Activated CD4-positive, alpha-beta T cell treated with anti-CD3 and anti-CD28 coated beads for 36 hours (primary cell): Measurements from ENCODE around the gene SYTL1. TPM values are rescaled to one million over a fixed set of nuclear protein-coding genes. Genes with fewer than 3 reads are reported as not detected.
A peak's percentile ranks its signal among the peaks of the same experiment; 100 is the strongest.

Source experiments
- ATAC-seq: fragments of 200-7000 bp; cut with Tn5 transposase; one replicate; pipeline ENCODE4 v1.10.0; 2021; ENCODE audit warnings: mild to moderate bottlenecking, moderate library complexity
- CTCF ChIA-PET: fragments of 350-600 bp; sonication (Branson Sonifier 250); formaldehyde crosslinking; loops from one replicate; lab custom pipeline; 2021; ENCODE audit warnings: antibody characterized with exemption; lab: Charles Lee
- POLR2A ChIA-PET: fragments of 350-600 bp; sonication (Branson Sonifier 250); formaldehyde crosslinking; loops from one replicate; lab custom pipeline; 2021; ENCODE audit warnings: antibody characterized with exemption, inconsistent platforms; lab: Charles Lee
- DNase-seq: peaks from one replicate; pipeline ENCODE4 v3.0.0-alpha.2; 2020
- H3K27ac Mint-ChIP-seq: one replicate; pipeline ENCODE4 v1.8.0; 2021; ENCODE audit warnings: mixed read lengths
- H3K27me3 Mint-ChIP-seq: one replicate; pipeline ENCODE4 v1.8.0; 2021; ENCODE audit warnings: mixed read lengths
- H3K36me3 Mint-ChIP-seq: one replicate; pipeline ENCODE4 v1.8.0; 2021; ENCODE audit warnings: low read depth, mixed read lengths
- H3K4me1 Mint-ChIP-seq: one replicate; pipeline ENCODE4 v1.8.0; 2021; ENCODE audit warnings: mixed read lengths
- H3K4me3 Mint-ChIP-seq: one replicate; pipeline ENCODE4 v1.8.0; 2021; ENCODE audit warnings: mild to moderate bottlenecking, moderate library complexity, mixed read lengths
- H3K9me3 Mint-ChIP-seq: one replicate; pipeline ENCODE4 v1.8.0; 2021; ENCODE audit warnings: low read depth, mixed read lengths
- intact Hi-C, 2 experiments: fragments of 100-400 bp; cut with DNase I in 1 of 2; cut with micrococcal nuclease in 1 of 2; formaldehyde crosslinking; loops; one replicate each; pipeline versions ENCODE4 v1.14.2 to v1.15.1; 2022 to 2024; cut with DNase I, micrococcal nuclease
- total RNA-seq, 2 experiments: library from RNA; stranded (reverse); gene quantifications; one replicate each; pipeline ENCODE4 v1.2.3, GENCODE V29; 2021

SYTL1 gene
- total RNA-seq, 2 experiments from 2014 or later: 21.4 to 26.1 TPM

DNA sequence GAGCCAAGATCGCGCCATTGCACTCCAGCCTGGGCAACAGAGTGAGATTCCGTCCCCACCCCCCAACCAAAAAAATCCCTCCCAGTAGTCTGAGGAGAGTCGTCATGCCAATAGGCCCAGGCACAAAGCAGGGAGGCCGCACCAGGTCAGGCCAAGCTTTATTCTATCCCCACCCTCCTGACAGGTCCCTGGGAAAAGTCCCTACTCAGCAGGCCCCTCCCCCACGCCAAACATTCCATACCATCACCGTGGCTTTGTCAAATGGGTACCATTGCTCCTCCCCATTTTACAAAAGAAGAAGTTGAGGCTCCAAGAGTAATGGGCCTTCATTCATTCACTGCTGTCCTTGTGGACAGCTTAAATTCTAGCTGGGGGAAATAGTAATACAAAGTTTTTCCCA is 55.9 kb downstream of the SYTL1 start:
- H3K9me3 Mint-ChIP-seq: no peaks in the 10 kb centered on the region
- ATAC-seq (no peak), DNase-seq (no peak)
- no peaks in the 10 kb centered on the region for H3K36me3 Mint-ChIP-seq
- H3K4me1 Mint-ChIP-seq: peaks cover 4% of the 10 kb centered on the region
- CTCF ChIA-PET: interaction anchor here (0.5 to 7.2 kb wide), 14 partner anchors 10 to 429 kb away, joined by 3 to 192 read pairs (median 4); no protein-coding TSS in a partner anchor
- H3K27me3 Mint-ChIP-seq: no peaks in the 10 kb centered on the region
- POLR2A ChIA-PET: no interaction called here
- H3K4me3 Mint-ChIP-seq: no peak overlapping the region
- no peak overlapping the region for H3K27ac Mint-ChIP-seq
- intact Hi-C loops: no loop called here

DNA sequence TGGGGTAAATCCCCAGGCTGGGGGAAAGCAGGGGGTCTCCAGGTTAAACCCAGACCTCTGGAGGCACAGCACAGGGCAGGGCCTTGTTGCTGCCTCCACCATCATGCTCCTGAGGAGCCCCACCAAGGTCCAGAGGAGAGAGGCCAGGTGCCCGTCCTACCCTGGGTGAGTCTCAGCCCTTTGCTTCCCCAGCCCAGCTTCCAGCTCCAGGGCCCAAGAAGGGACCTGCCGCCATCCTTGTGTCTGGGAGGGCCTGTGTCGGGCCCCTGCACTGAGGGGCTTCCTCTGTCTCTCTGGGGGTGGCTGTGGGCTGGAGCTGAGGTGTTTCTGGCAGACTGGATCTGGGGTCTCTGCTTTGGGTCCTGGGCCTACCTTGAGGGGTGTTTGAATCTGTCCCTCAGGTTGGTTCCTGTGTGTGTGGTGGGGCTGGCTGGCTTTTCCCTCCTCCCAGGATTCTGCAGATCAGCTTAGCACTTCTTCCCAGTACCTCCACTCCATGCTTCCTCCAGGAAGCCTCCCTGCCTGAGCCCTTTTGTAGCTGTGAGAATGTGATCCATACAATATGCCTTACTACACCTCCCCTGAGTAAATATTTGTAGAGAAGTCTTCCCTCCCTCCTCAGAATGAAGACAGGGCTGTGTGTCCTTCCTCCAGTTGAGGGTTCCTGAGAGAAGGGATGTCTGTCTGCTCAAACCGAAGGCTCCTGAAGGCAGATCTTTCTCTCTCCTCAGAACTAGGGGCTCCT is 56.8 kb downstream of the SYTL1 start:
- peaks cover 11% of the 10 kb centered on the region for H3K4me1 Mint-ChIP-seq
- intact Hi-C loops: no loop called here
- ChIA-PET POLR2A (no interaction called here), CTCF (interaction anchor here (0.6 to 7.2 kb wide), 7 partner anchors 11 to 430 kb away, joined by 3 to 192 read pairs (median 5); no protein-coding TSS in a partner anchor)
- H3K27me3 Mint-ChIP-seq: no peaks in the 10 kb centered on the region
- ATAC-seq: no peak
- H3K36me3 Mint-ChIP-seq: no peaks in the 10 kb centered on the region
- DNase-seq: no peak
- H3K9me3 Mint-ChIP-seq: no peaks in the 10 kb centered on the region
- H3K27ac Mint-ChIP-seq: peak overlapping the region; percentile 15
- H3K4me3 Mint-ChIP-seq: no peak overlapping the region

DNA sequence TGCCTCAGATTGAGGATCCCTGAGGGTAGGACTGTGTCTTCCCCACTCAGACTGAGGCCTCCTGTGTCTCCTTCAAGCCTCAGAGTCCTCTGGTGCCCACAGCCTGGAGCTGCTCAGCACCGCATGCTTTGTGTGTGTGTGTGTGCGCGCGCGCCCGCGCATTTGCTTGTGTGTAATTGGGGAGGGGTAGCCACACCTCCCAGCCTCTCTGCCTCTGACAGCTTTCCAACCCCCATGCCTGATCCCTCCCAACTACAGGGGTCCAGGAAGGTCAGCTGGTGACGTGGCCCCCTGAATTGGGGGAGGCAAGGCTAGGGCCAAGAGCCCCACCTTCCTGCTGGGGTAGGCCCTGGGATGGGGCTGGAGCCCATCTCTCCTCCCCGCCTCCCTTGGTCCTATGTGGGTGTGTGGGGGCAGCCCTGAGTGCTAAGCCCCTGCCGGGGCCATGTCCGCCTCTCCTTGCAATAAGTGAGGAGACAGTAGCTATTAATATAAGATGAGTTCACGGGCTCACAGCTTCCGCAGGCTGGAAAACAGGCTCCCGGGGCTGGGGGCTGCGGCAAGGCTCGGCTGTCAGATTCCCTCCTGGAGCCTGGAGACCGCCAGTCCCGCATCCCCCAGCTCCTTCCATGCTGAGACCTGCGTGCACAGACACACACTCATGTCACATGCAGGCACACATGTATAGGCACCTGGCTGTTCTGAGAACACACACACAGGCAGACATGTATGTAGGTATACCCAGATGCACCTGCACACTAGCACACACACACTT is 57.6 kb downstream of the SYTL1 start:
- Mint-ChIP-seq H3K27ac (no peak overlapping the region), H3K36me3 (no peaks in the 10 kb centered on the region), H3K27me3 (no peaks in the 10 kb centered on the region), H3K9me3 (no peaks in the 10 kb centered on the region), H3K4me3 (no peak overlapping the region), H3K4me1 (peaks cover 17% of the 10 kb centered on the region)
- no peak for DNase-seq
- POLR2A ChIA-PET: no interaction called here
- ATAC-seq: no peak
- intact Hi-C loops: no loop called here
- CTCF ChIA-PET: interaction anchor here (0.6 to 7.2 kb wide), 8 partner anchors 31 to 268 kb away, joined by 3 to 192 read pairs (median 3); partner anchors contain the start of gene WASF2

DNA sequence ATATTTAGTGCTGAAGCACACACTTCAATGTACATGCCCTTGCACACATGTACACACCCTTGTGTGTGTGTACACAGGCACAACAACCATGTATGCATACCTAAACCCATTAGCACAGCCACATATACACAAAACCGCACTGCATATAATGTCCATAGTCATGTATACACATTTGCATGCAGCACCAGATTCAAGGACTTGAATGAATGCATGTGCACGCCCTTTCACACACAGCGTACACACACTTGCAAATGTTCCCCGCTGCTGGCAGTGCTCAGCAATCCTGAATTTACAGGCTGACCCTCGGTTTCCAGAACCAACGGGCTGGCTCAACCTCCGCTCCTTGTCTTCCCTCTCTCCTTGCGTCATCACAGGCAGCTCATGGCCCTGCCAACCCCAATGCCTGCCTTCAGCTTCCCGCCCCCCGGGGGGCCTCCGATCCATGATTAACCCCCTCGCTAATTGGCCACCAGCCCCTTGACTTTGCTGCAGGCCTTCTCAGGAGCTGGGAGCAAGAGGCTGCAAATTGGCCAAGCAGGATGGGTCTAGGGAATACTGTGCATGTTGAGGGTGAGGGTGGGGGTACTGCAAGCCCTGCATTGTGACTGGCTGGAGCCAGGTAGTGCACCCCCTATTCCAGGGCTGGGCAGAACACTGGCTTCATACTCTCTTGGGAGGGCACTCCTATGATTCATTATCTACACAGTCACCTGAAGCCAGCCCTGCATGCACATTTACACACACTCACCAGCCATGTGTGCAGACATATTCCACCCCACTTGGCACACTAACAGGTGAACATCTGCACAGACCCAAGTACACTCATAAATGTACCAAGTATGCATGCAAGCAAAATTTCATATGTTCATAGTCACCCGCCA is 58.5 kb downstream of the SYTL1 start:
- ATAC-seq (no peak), DNase-seq (no peak)
- no peaks in the 10 kb centered on the region for H3K36me3 Mint-ChIP-seq
- no peaks in the 10 kb centered on the region for H3K9me3 Mint-ChIP-seq
- H3K27me3 Mint-ChIP-seq: no peaks in the 10 kb centered on the region
- intact Hi-C loops: no loop called here
- ChIA-PET CTCF (interaction anchor here (1.2 to 2.1 kb wide), 4 partner anchors 10 to 269 kb away, joined by 3 to 7 read pairs (median 4); no protein-coding TSS in a partner anchor), POLR2A (interaction anchor here (0.6 kb wide), 1 partner anchor 112 kb away, joined by 3 read pairs; no protein-coding TSS in a partner anchor)
- peaks cover 15% of the 10 kb centered on the region for H3K4me1 Mint-ChIP-seq
- no peak overlapping the region for H3K4me3 Mint-ChIP-seq
- H3K27ac Mint-ChIP-seq: no peak overlapping the region

DNA sequence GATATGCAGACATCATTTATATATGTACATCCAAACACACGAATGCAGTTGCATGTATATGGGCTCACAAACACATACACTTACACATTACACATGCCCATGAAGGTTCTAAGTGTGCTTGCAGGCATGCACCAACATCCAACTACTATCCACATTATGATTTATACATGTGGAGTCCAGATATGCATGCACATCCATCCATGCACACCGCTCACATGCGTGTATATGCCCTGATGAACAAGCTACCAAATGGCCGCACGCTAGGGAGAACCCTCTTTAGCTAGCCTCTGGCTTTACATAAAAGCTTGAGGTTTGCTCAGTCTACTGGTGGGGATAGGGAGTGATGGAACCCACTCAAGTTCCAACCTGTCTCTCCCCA is 59.1 kb downstream of the SYTL1 start:
- Mint-ChIP-seq H3K4me3 (no peak overlapping the region), H3K27ac (no peak overlapping the region), H3K9me3 (no peaks in the 10 kb centered on the region), H3K36me3 (no peaks in the 10 kb centered on the region), H3K4me1 (peaks cover 15% of the 10 kb centered on the region), H3K27me3 (no peaks in the 10 kb centered on the region)
- no peak for ATAC-seq
- no peak for DNase-seq
- intact Hi-C loops: no loop called here
- CTCF ChIA-PET: interaction anchor here (0.8 to 2.1 kb wide), 6 partner anchors 10 to 268 kb away, joined by 3 to 7 read pairs (median 4); no protein-coding TSS in a partner anchor
- POLR2A ChIA-PET: interaction anchor here (0.6 kb wide), 1 partner anchor 17 kb away, joined by 3 read pairs; no protein-coding TSS in a partner anchor

DNA sequence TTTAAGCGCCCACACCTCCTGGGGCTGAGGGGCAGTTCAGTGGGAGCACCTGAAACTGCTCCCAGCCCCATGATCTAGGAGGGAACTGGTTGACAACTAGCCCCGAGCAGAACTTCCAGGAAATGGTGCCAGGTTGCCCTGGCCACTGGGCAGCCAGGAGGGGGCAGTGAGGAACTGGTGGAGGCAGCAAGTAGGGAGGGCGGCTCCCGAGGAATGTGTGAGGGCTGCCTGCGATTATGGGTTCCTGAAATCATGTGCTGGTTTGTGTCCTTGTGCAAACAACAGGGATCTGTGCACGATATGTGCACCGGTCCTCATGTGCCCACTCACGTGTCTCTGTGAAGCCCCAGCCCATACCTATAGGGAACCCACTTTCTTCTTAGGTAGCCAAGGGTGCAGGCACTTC is 60.5 kb downstream of the SYTL1 start:
- ChIA-PET CTCF (interaction anchor here (0.9 to 2.1 kb wide), 12 partner anchors 12 to 327 kb away, joined by 3 to 7 read pairs (median 5); no protein-coding TSS in a partner anchor), POLR2A (no interaction called here)
- DNase-seq: peak; percentile 57
- Mint-ChIP-seq H3K4me3 (no peak overlapping the region), H3K4me1 (peaks cover 15% of the 10 kb centered on the region), H3K36me3 (peaks cover 4% of the 10 kb centered on the region), H3K27me3 (no peaks in the 10 kb centered on the region), H3K9me3 (no peaks in the 10 kb centered on the region), H3K27ac (no peak overlapping the region)
- no peak for ATAC-seq
- intact Hi-C loops: no loop called here

DNA sequence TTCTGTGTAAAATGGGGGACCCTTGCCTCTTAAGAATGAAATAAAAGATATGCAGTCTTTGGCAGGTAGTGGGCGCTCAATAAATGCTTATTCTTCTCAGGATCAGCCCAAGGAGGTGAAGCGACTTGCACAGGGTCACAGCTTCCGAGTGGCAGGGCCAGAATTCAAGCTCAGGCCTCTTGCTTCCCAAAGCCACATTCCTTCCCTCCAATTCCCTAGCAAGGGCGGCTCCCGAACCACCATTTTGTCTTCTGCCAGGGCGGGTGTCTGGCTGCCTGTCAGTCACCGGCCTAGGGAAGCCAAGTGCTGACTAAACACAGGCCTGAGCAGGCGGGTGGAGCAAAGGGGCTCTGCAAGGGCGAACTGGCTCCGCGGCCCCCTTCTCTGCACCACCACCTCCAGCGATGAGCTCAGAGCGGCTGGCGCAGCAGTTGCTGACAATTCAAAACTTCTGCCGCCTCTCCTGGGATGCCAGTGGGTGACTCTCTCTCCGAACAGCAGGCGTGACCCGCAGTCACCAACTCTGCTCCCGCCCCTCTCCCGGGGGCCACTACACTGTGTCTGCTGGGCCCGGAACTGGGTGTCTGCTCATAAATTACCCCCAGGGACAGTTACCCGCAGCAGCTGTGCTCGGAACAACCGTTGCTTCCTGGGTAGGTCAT is 61.4 kb downstream of the SYTL1 start:
- intact Hi-C loops: loop anchor here in 1 of 2 experiments (1.0 kb wide), 1 partner anchor 203 kb away; no protein-coding TSS in a partner anchor
- peaks cover 8% of the 10 kb centered on the region for H3K36me3 Mint-ChIP-seq
- H3K9me3 Mint-ChIP-seq: no peaks in the 10 kb centered on the region
- ChIA-PET CTCF (interaction anchor here (0.6 to 1.8 kb wide), 13 partner anchors 12 to 326 kb away, joined by 3 to 6 read pairs (median 4); no protein-coding TSS in a partner anchor), POLR2A (interaction anchor here (0.5 kb wide), 1 partner anchor 87 kb away, joined by 4 read pairs; the partner anchor contains the start of gene WASF2)
- peak; percentile 66 for DNase-seq
- peaks cover 15% of the 10 kb centered on the region for H3K4me1 Mint-ChIP-seq
- peak; percentile 69 for ATAC-seq
- H3K4me3 Mint-ChIP-seq: no peak overlapping the region
- peak overlapping the region; percentile 33 for H3K27ac Mint-ChIP-seq
- H3K27me3 Mint-ChIP-seq: no peaks in the 10 kb centered on the region

Other genes with a start within 250 kb of the SYTL1 start
- 10 to 100 TPM; 15.6 to 20.4 TPM for gene SLC9A1, start 186.9 kb upstream of the SYTL1 start, total RNA-seq
- gene WDTC1, start 107.4 kb upstream of the SYTL1 start, total RNA-seq: 10 to 100 TPM; 19.3 to 21.9 TPM
- gene TMEM222, start 19.9 kb upstream of the SYTL1 start, total RNA-seq: 10 to 100 TPM; 27.5 to 31.2 TPM
- 1 to 10 TPM; 6.5 to 8.8 TPM for gene MAP3K6, start 24.9 kb downstream of the SYTL1 start, total RNA-seq
- not detected for gene FCN3, start 32.8 kb downstream of the SYTL1 start, total RNA-seq
- not detected for gene CD164L2, start 41.3 kb downstream of the SYTL1 start, total RNA-seq
- 1 to 10 TPM; 1.1 to 1.3 TPM for gene GPR3, start 50.6 kb downstream of the SYTL1 start, total RNA-seq
- gene WASF2, start 148.1 kb downstream of the SYTL1 start, total RNA-seq: 100 to 1,000 TPM; 104 to 132 TPM